HuH-7.5 (cell line): ENCODE data around the gene ZNF598.
A peak's percentile ranks its signal among the peaks of the same experiment; 100 is the strongest.

Source experiments
- DNase-seq: peaks from one replicate; pipeline ENCODE4 v3.0.0; 2011; ENCODE audit warnings: low spot score

Gene ZNF598

DNA sequence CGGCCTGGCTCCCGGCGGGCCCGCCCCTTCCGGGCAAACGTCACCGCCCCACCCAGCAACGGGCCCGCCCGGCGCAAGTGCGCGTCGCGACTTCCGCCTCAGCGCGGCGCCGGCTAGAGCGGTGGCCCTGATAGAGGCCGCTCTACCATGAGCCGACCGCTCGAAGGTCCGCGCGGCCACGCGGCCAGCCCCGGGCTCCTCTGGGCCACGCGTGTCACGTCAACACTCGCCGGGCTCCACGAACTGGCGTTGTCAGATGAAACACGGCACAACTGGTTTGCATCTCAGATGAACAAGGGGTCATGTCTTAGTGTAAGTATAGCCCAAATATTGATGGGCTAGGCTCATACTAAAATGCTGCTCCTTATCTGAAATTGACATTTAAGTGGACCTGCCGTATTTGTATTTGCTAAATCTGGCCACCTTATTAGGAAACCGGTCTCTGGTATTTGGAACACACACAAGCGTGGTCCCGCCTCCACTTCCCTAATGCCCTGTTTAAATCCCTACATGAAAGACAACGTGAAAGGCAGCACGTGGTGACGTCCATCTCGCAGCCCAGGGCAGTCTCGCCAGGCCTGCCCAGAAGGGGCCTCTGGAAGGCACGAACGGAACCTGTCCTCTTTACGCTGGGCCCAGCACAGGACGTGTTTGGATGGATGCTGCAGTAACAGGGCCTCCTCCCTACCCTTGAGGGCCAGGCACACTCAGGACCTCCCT lies at the start of gene ZNF598:
Gene ZNF598, minus strand, starts transcription at position 31 of the 720 bp plus-strand sequence.
- peak; percentile 89 for DNase-seq

DNA sequence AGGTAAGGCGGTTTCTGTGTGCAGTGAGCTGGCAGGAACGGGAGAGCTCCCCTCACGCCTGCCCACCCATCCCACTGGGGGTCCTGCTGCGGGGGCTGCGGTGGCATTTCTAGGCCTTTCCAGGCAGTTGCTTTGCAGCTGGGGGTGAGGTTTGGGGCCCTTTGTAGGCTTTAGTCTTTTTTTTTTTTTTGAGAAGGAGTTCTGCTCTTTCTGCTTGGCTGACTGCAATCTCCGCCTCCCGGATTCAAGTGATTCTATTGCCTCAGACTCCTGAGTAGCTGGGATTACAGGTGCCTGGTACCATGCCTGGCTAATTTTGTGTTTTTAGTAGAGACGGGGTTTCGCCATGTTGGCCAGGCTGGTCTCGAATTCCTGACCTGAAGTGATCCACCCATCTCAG lies 49.3 kb upstream of the ZNF598 start:
- no peak for DNase-seq

DNA sequence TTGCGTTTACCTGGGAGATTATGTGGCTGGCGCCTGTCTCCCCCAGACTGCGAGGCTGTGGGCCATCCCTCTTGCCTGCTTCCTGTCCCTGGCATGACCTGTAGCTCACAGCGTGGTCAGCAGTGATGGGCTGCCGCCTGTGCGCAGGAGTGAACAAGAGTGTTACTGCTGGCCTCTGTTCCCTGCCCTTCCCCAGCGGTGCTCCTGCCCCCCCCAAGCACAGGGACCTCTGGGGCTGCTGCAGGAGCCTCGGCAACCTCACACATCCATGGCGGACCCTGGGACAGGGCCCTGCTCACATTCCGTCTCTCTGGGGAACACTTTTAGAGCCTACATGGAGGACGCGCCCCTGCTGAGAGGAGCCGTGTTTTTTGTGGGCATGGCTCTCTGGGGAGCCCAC lies 48.8 kb upstream of the ZNF598 start:
- no peak for DNase-seq

DNA sequence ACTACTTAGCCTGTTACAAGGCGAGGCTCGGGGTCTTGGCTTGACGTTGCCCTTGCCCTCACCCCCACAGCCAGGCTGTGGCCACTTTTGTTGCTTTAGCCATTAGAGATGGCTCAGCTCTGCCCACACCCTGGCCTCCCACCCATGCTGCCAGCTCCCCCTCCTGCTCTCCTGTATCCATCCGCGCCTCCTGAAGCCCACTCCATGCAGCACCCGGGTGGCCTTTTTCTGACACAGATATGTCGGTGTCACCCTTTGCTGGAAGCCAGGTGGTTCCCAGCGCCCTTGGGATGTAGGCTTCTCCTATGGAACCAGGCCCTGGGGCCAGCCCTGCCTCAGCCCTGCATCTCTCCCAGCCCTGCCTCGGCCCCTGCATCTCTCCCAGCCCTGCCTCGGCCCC lies 47.8 kb upstream of the ZNF598 start:
- no peak for DNase-seq

DNA sequence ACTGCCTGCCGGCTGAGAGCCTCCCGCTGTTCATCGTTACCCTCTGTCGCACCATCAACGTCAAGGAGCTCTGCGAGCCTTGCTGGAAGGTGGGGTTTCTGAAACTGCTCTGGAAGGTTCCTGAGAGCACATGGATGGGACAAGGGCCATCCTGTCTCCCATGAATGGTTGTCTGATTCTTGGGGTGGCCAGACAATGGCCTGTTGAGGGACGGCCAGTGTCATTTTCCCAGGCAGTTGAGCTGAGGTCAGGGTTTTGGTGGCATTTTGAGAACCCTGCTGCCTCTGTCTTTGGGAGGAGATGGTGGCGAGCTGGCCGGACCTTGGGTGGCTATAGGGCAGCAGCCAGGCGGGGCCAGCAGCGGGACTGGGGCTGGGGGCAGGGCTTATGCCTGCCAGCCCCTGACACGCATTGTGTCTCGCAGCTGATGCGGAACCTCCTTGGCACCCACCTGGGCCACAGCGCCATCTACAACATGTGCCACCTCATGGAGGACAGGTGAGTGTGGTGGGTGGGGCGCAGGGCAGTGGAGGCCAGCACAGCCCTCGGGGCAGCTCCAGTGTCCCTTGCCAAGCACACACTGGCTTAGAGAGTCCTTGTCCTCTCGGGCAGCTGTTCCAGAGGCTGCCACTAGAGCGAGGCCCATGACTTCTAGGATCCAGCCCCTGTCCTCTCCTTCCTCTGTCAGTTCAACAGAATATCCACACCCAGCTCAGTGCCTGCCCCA lies 47.2 kb upstream of the ZNF598 start:
- peak; percentile 59 for DNase-seq

DNA sequence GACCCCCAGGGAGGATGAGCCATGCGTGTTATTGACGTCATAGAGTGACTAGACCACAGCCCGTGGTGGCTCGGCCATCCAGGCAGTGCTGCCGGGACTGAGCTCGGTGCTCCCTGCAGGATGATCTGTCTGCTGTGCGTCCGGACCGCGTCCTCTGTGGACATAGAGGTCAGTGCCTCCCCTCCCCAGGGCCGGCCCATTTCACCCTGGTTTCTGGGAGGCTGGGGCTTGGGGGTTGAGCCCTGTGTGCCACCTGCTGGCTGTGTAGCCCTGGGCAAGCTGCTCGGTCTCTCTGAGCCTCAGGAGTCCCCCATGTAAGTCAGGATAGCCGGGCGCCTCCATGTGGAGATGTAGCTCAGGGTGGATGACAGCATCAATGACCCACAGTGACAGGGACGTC lies 46.5 kb upstream of the ZNF598 start:
- peak; percentile 49 for DNase-seq

DNA sequence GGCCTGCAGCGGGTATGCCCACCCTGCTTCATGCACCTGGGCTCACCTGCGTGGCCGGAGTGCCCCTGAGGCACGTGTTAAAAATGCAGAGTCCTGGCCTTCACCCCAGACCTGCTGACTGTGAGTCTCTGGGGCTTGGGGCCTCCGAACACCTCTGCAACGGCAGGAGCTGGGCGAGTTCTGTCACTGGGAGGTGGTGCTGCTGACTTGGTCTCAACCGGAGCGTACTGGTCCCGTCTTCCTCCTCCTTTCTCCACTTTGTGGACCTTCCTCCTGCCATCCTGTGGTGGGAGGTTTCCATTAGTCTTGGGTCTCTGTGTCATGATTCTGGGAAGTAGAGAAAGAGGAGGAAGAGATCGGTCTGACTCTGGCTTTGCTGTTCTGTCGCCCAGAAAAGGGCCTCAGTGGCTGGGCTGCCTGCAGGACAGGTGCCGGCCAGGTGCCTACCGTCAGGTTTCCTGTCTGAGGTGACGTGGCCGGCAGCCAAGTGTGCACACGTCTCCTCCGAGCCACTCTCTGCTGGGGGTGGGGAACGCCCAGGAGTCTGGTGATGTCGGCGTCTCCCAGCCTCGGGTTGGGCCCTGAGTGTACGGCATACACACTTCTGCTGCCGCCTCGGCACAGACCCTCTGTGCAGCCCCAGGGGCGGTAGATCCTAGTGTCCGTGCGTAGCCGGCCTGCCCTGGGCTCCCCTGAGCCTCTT lies 45.1 kb upstream of the ZNF598 start:
- no peak for DNase-seq

DNA sequence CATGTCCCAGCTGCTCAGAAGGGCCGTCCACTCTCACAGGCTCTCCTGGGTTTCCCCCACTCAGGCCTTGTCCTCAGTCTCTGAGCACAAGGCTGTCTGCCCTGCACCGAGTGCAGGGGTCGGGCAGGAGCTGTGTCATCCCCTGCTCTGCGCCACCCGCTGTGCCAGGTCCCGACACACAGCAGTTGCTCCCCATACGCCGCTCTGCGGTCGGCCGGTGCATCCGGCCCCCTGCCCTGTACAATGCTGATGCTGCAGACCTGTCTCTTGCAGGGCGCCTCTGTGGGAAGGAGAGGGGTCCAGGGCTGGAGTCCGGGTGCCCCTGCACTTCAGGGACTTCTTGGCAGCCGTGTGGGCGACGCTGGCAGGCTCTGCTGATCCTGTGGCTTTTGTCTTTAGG lies 44.3 kb upstream of the ZNF598 start:
- DNase-seq = no peak

DNA sequence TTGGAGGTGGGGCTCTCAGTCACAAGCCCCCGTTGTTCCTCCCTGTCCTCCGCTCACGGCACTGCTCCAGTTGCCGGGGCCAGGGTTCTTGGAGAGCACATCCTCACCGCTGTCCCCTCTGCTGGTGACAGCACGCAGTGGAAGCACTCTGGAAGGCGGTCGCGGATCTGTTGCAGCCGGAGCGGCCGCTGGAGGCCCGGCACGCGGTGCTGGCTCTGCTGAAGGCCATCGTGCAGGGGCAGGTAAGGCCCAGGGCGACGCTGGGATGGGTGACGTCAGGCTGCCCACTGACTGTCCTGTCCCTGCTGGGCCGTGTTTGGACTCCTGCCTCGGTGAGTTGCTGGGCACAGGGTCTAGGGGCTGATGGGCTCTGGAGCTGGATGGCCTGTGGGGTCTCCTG lies 43.6 kb upstream of the ZNF598 start:
- no peak for DNase-seq

DNA sequence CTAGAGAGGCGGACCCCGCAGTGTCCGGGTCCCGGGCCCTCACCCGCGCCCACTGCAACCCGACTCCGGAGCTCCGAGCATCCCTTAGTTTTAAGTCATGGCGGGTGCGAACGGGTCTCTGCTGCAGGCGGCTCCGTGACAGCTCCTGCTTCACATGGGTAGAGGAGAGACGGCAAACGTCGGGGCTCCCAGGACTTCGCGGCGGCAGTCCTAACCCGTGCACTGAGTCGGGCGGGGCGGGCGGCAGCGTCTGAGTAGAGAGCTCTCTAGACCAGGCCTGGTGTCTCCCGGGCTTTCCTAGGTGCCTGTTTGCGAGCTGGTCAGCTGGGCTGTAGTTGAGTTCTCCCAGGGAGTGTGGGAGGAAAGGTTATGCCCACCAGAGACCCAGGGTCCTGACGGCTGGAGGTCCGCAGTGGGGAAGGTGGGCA lies 38.5 kb upstream of the ZNF598 start:
- DNase-seq = no peak

DNA sequence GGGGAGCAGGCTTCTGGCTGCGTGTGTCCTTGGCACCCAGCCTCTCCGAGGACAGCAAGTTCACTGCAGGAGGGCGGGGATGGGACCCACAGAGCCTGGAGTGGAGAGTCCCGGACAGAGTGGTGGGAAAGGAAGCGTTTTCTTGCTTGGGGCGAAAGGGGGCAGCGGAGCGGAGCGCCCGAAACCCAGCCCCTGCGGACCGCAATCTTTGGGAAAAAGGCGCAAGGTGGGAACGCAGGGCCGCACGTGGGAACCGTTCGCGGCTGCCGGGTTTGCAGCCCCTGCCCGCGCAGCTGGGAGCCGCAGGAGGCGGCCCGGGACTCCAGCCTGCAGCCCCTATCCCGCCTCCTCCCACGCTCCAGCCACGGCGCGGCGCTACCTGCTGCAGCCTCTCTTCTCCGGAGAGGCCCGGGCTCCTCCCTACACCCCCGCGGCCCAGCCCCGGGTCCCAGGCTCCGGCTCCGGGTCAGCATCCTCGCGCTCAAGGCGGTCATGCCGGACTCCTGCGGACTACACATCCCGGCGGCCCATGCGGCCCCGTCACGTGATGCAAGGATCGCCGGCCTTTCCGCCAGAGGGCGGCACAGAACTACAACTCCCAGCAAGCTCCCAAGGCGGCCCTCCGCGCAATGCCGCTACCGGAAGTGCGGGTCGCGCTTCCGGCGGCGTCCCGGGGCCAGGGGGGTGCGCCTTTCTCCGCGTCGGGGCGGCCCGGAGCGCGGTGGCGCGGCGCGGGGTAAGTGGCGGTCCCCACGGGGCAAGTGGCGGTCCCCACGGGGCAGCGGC lies 37.9 kb upstream of the ZNF598 start, which contains the start of the genes NTHL1 and TSC2:
Gene NTHL1, minus strand, starts transcription at position 505 of the 786 bp plus-strand sequence. Its CDS starts 11 bp downstream, at position 494.
Gene TSC2, plus strand, starts transcription at position 656 of the 786 bp plus-strand sequence. CDS start 631 bp downstream, outside the sequence.
- DNase-seq = peak; percentile 90

DNA sequence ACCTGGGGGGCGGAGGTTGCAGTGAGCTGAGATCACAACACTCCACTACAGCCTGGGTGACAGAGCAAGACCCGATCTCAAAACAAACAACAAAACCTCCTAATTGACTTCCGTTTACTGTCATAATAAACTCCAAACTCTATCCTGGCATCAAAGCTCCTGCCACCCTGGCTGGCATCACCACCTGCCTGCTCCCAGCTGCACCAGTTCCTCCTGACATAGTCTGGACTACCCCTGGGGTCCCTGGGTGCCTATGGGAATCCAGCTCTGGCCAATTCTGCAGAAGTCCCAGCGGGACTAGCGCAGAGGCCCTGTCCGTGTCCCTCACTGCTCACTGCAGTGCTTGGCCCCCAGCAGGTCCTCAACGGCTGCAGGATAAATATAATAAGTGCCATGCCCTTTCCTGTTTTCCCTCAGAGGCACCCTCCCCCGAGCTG lies 37.3 kb upstream of the ZNF598 start:
- no peak for DNase-seq

DNA sequence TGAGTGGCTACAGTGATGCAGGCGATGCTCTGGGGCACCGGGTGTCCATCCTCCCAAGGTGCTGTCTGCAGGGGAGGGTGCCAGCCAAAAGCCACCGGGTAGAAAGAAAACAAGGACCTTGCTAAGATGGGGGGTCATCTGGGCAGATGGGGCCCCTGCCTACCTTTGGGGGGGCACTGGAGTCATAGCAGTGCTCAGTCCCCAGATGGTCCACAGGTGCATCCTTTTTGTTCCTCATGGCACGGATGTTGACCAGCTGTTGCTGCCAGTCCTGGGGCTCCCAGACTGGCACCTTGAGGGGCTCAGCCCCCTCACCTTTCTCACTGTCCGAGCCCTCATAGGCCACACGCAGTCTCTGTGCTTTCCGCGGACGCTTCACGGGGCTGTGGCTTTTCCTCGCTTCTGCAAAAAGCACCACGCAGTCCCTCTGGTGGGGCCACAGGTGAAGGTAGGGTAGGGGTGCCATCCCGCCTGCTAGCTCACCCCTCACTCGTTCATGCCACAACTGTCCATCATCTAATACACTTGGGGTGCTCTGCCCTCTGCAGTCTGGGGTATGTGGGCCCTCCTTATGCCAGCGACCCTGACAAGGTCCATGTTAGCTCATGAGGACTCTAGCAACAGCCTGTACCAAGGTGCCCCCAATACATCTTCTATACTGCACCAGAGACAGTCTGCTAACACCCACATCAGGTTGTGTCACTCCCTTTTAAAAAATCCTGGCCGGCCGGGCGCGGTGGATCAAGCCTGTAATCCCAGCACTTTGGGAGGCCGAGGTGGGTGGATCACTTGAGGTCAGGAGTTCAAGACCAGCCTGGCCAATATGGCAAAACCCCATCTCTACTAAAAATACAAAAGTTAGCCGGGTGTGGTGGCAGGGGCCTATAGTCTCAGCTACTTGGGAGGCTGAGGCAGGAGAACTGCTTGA lies 36.6 kb upstream of the ZNF598 start:
- DNase-seq = no peak

DNA sequence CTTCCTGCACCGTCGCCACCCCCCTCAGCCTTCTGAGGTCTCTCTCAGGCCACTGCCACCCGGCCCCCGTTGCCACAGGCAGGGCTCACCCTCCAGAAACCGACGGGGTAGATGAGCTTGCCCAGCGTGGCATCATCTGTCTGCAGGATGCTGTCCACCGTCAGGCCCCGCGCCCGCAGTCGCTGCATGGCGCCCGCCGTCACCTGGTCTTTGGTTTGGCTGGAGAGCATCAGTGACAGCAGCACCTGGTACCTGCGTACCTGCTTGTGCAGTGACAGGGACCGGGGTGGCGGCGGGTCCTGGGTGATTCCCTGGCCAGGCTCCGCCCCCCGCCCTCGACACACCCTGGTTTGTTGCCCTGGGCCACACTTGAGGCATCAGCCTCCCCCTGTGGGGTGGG lies 34.9 kb upstream of the ZNF598 start:
- DNase-seq = no peak

DNA sequence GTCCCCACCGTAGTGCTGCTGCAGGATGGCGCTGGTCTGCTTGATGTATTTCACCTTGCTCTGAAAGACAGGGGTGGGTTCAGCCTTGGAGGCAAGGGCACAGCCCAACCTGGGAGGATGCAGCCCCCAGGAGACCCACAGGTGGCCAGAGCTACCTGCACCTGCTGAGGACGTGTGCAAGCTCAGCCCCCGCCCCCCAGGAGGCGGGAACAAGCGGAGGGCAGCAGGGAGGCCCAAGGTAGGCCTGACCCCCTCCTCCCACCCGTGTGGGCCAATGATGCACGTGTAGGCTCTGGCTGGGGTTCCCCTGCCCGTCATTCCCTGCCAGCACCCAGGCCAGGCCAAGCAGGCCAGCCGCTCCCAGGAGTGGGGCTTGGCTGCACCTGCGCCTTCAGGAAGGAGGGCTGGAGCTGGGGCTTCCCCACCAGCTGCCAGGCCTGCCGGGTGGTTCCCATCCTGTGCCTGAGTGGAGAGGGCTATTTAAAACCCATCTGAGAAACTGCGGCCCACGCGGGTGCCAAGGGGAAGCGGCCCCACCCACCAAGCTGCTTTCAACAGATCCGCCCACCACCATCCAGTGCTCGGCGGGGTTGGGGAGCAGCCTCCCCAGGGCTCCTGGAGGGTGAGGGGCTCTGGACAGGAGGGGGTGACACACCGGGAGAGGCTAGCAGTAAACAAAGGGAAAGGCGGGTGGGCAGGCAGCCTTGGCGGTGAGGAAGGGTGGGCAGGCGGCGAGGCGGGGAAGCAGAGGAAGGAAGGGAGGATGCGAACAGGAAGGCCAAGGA lies 34.2 kb upstream of the ZNF598 start:
- no peak for DNase-seq

DNA sequence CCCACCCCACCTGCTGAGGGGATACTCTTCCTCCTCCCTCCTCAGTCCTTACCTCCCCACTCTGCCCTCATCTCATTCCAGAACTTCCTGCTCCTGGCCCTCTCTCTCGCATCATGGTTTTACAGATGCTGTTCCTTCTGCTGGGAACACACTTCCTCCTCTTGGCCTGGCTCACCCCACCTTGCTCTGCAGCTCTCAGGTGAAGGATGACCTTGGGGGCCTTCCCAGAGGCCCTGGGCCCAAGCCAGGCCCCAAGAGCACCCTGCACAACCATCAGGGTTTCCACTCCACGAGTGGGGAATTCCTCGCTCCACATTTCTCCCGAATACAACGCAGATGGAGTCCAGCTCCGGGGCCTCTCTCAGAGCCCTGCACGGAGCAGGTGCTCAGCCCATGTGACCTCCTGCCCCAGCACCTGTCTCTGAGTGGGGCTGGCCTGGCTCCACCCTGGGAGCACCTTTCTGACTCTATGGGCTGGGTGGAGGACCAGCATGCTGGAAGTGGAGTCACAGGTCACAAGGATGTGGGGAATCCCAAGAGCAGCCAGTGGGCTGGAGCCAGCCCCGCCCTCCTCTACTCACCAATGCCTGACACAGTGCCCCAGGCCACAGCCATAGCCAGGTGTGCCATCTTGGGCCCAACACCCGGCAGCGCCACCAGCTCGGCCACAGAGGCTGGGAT lies 33.5 kb upstream of the ZNF598 start:
- DNase-seq = no peak

DNA sequence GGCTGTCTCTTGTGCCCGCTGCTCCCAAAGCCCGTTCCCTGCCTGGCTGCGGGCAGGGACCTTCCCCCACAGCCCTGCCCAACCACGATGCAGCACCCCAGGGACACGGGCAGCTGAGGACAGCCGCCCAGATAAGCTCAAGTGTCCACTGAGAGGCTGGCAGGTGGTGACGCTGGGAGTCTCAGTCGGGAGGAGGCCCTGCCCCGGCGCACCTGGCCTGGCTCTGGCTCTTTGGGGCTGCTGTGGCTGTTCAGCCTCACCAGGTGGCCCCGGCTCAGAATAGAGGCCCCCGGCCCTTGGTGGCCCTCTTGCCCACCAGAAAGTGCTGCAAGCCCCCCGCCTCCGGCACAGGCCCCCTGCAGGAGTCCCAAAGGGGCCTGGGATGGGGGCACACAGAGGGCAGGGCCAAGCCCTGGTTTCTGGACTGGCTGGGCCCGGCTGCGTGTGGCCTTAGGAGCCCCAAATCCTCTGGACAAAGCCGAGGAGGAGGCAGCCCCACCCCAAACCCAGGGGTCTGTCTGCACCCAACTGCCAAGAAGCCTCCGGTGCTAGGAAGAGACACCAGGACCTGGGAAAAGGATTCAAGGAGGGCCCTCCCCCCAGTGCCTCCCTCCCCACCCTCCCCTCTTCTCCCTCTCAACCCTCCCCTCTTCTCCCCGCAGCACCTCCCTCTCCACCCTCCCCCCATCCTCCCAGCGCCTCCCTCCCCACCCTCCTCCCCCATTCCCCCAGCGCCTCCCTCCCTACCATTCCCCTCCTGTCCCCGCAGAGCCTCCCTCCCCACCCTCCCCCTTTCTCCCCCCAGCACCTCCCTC lies 32.8 kb upstream of the ZNF598 start:
- no peak for DNase-seq

DNA sequence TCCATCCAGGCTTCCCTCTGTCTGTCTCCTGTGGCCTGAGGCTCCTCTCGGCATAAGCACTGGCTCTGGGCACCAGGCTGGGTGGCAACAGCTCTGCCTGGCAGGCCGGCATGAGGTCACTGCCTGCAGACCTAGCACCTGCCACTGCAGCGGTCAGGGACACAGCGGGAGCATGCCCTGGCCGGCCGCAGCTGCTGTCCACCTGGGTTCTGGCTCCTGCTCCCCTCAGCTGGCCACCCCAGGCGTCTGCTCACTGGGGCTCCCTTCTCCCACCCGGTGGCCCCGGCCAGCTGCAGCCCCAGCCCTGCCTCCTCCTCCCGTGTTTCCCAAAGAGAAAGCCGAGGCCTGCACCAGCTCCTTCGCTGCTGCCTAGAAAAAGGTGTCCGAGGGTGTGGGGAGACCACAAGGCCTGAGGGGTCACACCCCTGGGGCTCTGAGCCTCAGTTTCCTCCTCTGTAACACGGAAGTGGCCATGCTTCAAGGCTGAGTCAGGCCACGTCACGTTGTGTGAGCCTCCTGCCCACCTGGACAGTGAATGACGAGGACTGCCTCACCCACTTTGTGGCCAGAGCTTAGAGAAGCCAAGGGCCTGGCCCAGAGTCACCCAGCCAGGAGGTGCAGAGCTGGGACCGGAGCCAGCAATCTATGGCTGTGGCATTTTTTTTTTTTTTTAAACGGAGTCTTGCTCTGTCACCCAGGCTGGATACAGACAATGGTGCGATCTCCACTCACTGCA lies 31.3 kb upstream of the ZNF598 start:
- DNase-seq = no peak
